GM18498 (cell line): Measurements from ENCODE around the gene HSPB6.

Source experiments
- ATAC-seq: cut with Tn5 transposase; IDR thresholded peaks from one replicate; pipeline ENCODE4 v1.9.1; 2021; ENCODE audit warnings: mild to moderate bottlenecking, moderate library complexity; ENCODE audit not compliant: unreplicated experiment

The HSPB6 gene

GRCh38 chr19:35767288-35768081, 10.7 kb upstream of the HSPB6 start:
- no peak for ATAC-seq

DNA sequence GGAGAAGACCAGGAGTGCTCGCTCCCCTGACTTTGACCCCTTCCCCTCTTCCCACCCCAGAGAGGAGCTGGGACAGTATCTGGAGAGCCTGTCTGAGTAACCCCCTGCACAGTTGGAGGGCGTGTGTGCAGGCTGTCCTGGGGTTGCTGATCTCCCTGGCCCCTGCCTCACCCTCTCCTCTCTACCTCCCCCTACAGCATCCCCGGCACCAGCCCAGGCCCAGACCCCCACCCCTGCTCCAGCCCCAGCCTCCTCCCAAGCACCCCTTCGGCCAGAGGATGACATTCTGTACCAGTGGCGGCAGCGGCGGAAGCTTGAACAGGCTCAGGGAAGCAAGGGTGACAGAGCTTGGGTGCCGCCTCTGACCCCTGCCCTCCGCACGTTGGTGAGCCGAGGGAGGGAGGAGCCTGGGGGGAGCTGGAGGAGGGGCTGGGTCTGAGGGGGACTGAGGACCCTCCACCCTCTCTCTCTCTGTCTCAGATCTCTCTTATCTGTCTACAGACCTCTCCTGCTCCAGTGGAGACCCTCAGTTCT, 9.8 kb upstream of the HSPB6 start:
- no peak for ATAC-seq

- ATAC-seq, result no peak
These were observed 7.8 kb upstream of the HSPB6 start for GRCh38 chr19:35764432-35765315.

GRCh38 chr19:35760711-35761349, 4.0 kb upstream of the HSPB6 start:
- no peak for ATAC-seq

- ATAC-seq, result no peak
These were observed 2.9 kb upstream of the HSPB6 start for GRCh38 chr19:35759697-35760096.

GRCh38 chr19:35757749-35758608, 1.1 kb upstream of the HSPB6 start, which contains the start of gene PROSER3:
Gene PROSER3, plus strand, starts transcription at chr19:35758176. Its CDS starts 40 bp downstream, at chr19:35758216.
- peak; percentile 91 for ATAC-seq

DNA sequence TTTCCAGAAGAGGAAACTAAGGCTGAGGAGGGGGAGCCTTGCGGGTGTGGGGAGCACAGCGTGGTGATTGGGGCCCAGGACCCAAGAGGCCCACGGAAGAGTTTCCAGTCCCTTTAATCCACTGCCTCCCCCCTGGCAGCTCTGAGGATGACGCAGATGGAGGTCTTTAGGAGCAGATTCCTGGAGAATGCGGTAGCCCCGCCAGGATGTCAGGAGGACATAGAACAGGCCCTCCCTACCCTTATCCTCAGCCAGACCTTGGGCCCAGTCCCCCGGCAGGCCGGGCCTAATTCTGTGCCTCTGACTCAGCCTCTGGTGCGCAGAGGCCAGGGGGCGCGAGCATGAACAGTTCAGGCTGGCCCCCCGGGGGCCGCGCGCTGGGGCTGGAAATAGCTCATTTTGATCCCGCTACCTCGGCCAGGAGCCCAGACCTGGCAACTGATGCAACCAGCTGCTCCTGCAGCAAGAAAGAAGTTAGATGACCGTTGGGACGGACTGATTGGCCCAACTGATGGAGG, 461 bp upstream of the HSPB6 start:
- ATAC-seq, result no peak

- ATAC-seq, result no peak
These were observed 1.1 kb downstream of the HSPB6 start for GRCh38 chr19:35755550-35756376.

DNA sequence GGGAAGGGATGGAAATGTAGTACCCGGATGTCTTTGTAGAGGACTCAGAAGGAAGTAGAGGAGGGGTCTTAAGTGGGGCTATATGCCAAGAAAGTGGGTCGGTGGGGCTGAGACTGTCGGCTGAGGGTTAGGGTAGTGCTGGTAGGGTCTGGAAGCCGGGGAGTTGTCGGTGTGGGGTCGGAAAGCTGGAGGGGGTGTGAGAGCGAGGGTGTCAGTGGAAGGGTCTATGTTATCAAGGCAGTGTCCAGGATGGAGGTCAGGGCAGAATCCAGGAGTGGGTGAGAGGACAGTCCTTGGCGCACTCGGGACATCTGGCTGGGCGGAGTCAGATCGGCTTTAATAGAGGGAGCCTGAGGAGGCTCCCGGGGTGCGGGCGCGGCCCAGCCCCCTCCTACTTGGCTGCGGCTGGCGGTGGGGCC, 1.7 kb downstream of the HSPB6 start:
- ATAC-seq, result no peak

DNA sequence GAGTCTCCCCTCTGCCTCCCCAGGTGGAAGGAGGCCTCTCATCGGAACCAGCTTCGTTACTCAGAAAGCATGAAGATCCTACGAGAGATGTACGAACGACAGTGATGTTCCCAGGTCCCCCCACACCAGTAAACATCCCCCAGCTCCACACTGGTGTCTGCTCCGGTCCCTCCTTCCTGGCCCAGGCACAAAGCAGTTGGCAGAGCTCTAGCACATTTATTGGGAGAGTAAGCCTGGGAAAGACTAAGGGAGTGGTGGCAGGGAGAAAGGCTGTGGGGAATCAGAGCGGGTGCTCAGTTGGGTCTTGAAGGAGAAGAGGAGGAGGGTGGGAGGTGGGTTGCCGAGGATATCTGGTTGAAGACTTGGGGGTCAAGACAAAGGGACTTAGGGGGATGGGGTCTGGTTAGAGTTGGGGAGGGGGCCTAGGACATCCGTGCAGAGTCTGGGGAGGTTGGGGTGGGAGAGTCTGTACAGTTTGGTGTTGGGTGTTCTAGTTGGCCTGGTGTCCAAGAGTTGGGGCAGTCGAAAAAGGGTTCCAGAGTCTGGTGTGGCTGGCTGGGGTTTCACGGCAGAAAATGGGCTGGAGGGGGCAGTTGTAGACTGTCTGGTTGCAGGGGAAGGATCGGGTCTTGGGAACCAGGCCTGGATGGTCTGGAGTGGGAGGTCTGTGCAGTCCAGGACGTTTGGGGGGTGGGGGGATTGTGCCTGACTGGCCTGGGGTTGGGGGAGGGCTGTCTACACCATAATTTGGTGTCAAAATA, 2.3 kb downstream of the HSPB6 start:
- no peak for ATAC-seq

GRCh38 chr19:35753634-35754369, 3.0 kb downstream of the HSPB6 start:
- no peak for ATAC-seq

GRCh38 chr19:35752746-35753350, 4.0 kb downstream of the HSPB6 start:
- no peak for ATAC-seq

DNA sequence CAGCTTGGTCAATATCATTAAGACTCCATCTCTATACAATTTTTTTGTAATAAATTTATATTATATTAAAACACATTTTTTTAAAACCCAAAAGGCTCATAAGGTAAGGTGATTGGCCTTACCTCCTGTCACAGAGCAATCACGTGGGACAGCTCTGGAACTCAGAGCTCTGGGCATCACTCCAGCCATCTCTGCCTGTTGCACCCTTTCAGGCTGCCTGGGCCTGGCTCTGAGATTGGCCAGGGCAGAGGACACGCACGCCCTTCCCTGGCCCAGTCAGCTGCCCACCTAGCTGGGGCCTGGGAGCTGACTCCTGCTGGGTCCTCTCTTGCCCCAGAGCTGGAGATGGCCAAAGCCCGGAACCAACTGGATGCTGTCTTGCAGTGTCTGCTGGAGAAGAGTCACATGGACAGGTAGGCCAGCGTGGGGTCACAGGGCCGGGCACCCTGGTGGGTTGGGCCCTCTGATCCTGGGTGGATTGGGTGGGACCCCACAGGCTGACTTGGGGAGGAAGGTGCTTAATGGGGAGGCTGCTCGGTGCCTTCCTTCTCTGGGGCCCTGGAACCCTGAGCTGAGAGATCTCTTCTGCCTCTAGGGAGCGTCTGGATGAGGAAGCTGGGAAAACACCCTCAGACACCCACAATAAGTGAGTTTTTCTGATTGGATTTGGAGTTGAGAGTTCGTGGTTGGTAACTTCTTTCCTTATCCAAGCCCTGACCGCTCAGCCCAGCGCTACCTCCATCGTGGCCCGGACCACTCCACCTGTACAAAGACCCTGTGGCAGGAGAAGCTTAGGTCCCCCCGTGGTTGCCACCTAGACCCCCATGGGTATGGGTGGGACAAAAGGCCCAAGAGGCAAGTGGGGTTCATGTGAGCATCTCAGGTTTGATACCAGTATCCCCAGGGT, 4.7 kb downstream of the HSPB6 start:
- ATAC-seq, result no peak

DNA sequence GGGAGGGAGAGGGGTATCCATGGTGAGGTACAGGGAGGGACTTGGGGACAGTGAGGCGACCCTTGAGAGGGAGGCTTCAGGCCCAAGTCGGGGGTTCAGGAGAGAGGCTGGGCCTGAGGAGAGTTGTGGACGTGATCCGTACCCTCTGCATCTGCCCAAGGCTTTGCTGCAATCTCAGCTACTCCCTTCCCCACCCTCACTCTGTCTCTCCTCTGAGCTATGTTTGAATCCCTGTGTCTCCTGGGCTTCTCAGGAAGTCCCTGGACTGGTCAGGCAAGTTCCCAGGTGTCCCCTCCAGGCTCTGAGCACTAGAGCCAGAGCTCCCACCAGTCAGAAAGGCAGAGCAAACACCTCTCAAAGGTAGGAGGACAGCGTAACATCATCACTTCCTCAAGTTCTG, 6.7 kb downstream of the HSPB6 start:
- no peak for ATAC-seq

DNA sequence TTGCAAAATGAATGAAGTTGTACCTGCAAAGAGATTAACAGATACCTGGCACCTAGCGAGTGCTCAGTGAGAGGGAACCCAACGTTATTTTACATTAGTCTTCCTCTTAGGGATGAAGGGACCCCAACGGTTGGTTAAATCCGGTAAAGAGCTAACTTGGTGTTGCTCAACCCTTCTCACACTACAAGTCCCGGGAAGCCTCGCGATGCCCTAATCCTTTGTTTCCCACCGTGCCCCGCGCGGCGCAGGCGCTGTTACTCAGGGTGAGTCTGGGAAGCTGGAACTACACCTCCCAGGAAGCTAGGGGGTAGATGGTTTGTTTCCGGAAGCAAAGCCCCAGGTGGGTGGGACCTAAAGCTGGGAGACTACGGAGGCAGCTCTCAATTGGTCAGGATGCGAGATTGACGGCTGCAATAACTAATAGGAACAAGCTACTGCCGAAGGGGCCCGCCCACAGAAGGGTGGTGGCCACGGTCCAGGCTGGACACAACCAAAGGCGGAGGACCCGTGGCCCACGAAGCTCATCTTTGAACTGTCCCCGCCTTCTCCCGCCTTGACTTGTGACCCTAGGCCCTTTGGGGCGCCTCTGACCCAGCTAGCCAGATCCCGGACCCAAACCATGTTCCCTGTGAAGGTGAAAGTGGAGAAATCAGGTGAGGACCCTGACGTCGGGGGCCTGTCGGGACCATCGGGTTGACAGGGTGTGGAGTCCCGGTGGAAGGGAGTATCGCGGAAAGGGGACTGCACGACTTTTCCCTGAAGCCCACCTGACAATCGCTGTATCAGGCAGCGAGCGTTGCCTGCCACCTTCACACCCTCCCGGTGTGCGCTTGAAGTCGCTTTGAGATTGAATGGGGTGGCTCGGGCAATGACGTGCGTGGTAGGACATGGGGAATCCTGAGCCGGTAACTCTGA, 8.5 kb downstream of the HSPB6 start, which contains the start of gene LIN37:
TSS of gene LIN37 (plus strand) at position 471 of the 915 bp plus-strand sequence. CDS start at position 620, 149 bp downstream.
- ATAC-seq, result peak; percentile 70
